Subcutaneous abdominal adipose tissue (tissue), 5 donors: ENCODE data around the gene EIF4H.

Source experiments
- H3K27ac ChIP-seq: one replicate; pipeline ENCODE4 v1.7.0; 2013; ENCODE audit warnings: low read depth, mild to moderate bottlenecking, inconsistent platforms, low read length, moderate library complexity
- H3K27me3 ChIP-seq, 5 donors: one replicate each; pipeline ENCODE4 v1.7.0; 2013; ENCODE audit warnings: low read length in 5 of 5, inconsistent platforms in 1 of 5; ENCODE audit not compliant: control insufficient read depth in 5 of 5, insufficient read depth in 4 of 5
- H3K36me3 ChIP-seq, 5 donors: one replicate each; pipeline ENCODE4 v1.7.0; 2013; ENCODE audit warnings: low read length in 5 of 5; ENCODE audit not compliant: control insufficient read depth in 5 of 5, insufficient read depth in 5 of 5
- H3K4me1 ChIP-seq, 5 donors: one replicate each; pipeline ENCODE4 v1.7.0; 2013; ENCODE audit warnings: low read length in 5 of 5, mild to moderate bottlenecking in 3 of 5, moderate library complexity in 1 of 5; ENCODE audit not compliant: control insufficient read depth in 5 of 5, insufficient read depth in 5 of 5
- H3K4me3 ChIP-seq, 5 donors: one replicate each; pipeline ENCODE4 v1.7.0; 2013; ENCODE audit warnings: low read length in 5 of 5, low read depth in 1 of 5
- H3K9ac ChIP-seq, 5 donors: one replicate each; pipeline ENCODE4 v1.7.0; 2013; ENCODE audit warnings: low read length in 5 of 5, mild to moderate bottlenecking in 4 of 5, moderate library complexity in 3 of 5
- H3K9me3 ChIP-seq, 5 donors: one replicate each; pipeline ENCODE4 v1.7.0; 2013; ENCODE audit warnings: low read length in 5 of 5; ENCODE audit not compliant: control insufficient read depth in 5 of 5
- donor health status: healthy.
- donor health status: healthy.
- donor health status: healthy.
- donor health status: healthy.
- donor health status: healthy.

The EIF4H gene

DNA sequence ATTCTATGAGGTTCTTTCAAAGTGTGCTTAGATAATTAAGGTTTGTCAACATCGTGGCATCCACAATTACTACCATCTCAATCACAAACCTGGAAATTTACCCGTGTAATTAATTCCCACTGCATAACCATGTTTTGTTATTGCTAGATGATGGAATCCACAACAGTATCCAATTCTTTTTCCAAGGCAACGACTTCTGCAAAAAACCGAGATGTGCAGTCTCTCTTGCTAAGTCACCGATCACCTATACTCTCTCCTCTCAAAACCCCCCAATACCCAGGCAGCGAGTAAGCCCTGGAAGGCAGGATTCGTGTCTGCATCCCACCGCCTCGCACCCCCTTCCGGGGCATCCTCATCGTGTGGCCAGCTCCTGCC, 678 bp upstream of the EIF4H start:
- Histone ChIP-seq H3K9me3 (no peaks in the 10 kb centered on the region), H3K27me3 (no peaks in the 10 kb centered on the region), H3K4me3 (peak overlapping the region; percentile 68 to 93 (median 82)), H3K9ac (peak overlapping the region in 4 of 5 donors; percentile 74 to 90 (median 82)), H3K36me3 (peaks cover 0 to 5% (median 2%) of the 10 kb centered on the region in 5 donors), H3K27ac (peak overlapping the region; percentile 84), H3K4me1 (peaks cover 4 to 51% (median 47%) of the 10 kb centered on the region in 5 donors)

DNA sequence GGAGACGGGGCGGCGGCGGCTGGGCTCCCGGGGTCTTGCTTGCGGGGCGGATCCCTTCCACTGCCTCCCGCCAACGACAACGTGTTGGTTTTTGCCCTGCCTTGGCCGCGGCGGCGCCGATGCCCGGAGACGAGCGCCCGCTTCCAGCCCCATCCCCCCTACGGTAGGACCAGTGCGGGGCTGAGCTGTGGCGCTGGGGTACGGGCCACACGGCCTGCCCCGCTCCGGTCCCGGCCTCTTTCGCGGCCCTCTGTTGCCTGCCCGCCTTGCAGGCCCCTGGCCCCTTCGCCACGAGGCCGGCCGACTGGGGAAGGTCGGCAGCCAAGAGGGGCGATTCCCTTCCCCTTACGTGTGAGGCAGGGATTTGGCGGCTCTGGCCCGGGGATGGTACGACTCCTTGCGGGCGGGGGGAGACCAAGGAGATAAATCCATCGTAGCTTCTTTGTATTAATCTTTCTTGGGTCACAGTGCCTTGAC, 488 bp downstream of the EIF4H start:
- Histone ChIP-seq H3K4me3 (peak overlapping the region; percentile 75 to 95 (median 91)), H3K9me3 (no peaks in the 10 kb centered on the region), H3K9ac (peak overlapping the region; percentile 81 to 98 (median 97)), H3K27ac (peak overlapping the region; percentile 85), H3K4me1 (peaks cover 6 to 57% (median 52%) of the 10 kb centered on the region in 5 donors), H3K36me3 (peaks cover 0 to 12% (median 3%) of the 10 kb centered on the region in 5 donors), H3K27me3 (no peaks in the 10 kb centered on the region)

DNA sequence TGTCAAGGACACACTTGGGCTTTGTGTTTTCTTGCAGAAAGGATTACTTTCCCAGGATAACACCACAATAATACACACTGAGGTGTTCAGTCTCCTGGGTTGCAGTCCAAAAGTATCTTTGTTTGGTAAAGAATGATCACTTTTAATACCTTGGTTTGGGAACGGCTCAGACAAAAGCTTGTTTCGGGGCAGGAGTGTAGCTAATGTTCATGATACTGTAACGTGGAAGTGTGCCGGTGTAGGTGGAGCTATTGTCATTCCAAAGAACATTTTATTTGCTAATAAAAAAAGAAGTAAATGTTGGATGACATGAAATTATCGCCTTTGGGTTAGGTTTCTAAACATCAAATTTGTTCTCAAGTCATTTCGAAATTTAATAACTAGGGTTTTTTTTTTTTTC, 1.2 kb downstream of the EIF4H start:
- Histone ChIP-seq H3K4me3 (peak overlapping the region; percentile 75 to 95 (median 91)), H3K9me3 (no peaks in the 10 kb centered on the region), H3K9ac (peak overlapping the region; percentile 81 to 98 (median 97)), H3K27me3 (no peaks in the 10 kb centered on the region), H3K36me3 (peaks cover 0 to 14% (median 3%) of the 10 kb centered on the region in 5 donors), H3K27ac (peak overlapping the region; percentile 85), H3K4me1 (peaks cover 6 to 58% (median 55%) of the 10 kb centered on the region in 5 donors)

DNA sequence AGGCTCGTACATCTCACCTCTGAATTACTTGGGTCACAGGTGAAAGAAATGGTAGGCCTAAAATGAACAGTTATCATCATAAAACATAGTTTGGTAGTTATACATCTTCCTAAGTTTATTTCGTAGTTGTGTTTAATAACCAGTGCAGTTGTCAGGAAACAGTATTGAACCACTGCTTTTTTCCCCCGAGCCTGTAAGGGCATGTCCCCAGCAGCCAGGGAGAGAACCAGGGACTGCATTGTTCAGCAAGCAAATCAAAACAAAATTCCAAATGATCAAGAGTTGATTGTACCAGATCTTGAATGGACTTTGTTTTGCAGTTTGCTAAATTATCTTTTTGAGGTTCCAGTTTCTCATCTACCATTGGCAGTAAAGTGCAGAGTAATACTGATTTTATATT, 2.4 kb downstream of the EIF4H start:
- no peaks in the 10 kb centered on the region for H3K9me3 ChIP-seq
- no peaks in the 10 kb centered on the region for H3K27me3 ChIP-seq
- H3K36me3 ChIP-seq: peaks cover 0 to 19% (median 6%) of the 10 kb centered on the region in 5 donors
- H3K4me1 ChIP-seq: peaks cover 6 to 68% (median 65%) of the 10 kb centered on the region in 5 donors
- H3K4me3 ChIP-seq: no peak overlapping the region
- peak overlapping the region in 3 of 5 donors; percentile 10 to 53 (median 26) for H3K9ac ChIP-seq
- H3K27ac ChIP-seq: peak overlapping the region; percentile 47

DNA sequence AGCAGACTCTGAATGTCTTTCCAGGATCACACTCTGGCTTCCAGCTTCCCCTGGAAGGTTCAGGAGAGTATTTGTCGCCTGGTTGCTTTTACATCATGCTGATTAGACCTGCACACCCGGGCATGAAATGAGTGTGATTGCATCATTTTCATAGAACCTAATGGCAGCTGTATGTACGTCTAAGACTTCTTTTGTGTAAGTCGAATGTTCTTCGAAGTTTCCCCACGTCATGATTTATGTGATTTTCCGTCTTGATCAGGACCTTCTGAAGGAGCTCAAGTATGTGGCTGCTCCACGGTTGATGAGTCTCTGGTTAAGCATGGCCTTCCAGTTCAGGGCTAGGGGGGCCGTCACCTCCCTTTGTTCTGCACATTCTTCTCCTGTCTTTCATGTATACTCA, 4.5 kb downstream of the EIF4H start:
- Histone ChIP-seq H3K27ac (peak overlapping the region; percentile 19), H3K9ac (peak overlapping the region in 1 of 5 donors; percentile 7), H3K36me3 (peaks cover 0 to 21% (median 6%) of the 10 kb centered on the region in 5 donors), H3K9me3 (no peaks in the 10 kb centered on the region), H3K27me3 (no peaks in the 10 kb centered on the region), H3K4me1 (peaks cover 7 to 78% (median 75%) of the 10 kb centered on the region in 5 donors), H3K4me3 (peak overlapping the region in 1 of 5 donors; percentile 0)

DNA sequence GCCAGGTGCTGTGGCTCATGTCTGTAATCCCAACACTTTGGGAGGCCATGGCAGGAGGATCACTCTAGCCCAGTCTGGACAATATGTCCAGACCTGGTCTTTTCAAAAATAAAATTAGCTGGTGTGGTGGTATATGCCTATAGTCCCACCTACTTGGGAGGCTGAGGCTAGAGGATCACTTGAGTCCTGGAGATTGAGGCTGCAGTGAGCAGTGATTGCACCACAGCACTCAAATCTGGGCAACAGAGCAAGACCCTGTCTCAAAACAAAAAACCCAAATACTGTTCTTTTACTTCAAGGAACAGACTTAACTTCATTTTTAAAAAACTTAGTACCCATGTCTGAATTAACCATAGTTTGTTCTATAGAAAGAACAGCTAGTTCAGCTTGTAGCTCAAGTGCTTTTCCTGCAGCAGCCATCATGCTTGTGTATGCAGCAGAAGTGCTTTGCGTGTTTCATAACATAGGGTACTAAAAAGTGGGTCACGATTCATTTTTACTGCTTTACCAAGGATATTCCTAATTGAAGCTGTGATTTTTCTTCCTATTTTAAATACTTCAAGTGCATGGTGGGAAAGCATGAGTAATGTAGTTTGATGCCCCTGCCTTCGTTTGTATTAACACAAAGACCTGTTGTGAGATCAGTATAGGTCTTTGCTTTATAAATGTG, 5.9 kb downstream of the EIF4H start:
- peaks cover 9 to 85% (median 83%) of the 10 kb centered on the region in 5 donors for H3K4me1 ChIP-seq
- H3K9ac ChIP-seq: no peak overlapping the region
- no peaks in the 10 kb centered on the region for H3K27me3 ChIP-seq
- peak overlapping the region; percentile 26 for H3K27ac ChIP-seq
- peaks cover 0 to 21% (median 6%) of the 10 kb centered on the region in 5 donors for H3K36me3 ChIP-seq
- H3K9me3 ChIP-seq: no peaks in the 10 kb centered on the region
- H3K4me3 ChIP-seq: no peak overlapping the region

DNA sequence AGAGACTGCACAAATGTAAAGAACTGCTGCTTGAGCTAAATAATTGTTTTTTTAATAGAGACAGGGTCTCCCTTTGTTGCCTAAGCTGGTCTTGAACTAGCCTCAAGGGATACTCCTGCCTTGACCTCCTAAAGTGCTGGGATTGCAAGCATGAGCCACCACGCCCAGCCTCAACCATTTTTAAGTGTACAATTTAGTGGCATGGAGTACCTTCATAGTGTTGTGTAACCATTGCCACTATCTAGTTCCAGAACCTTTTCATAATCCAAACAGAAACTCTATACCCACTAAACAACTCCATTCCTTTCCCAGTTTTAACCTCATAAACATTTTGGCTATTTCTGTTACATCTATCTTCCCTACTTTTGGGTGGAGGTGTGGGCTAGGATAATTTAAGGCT, 6.7 kb downstream of the EIF4H start:
- H3K36me3 ChIP-seq: peaks cover 0 to 21% (median 6%) of the 10 kb centered on the region in 5 donors
- H3K27ac ChIP-seq: peak overlapping the region; percentile 26
- no peak overlapping the region for H3K4me3 ChIP-seq
- no peak overlapping the region for H3K9ac ChIP-seq
- peaks cover 9 to 85% (median 83%) of the 10 kb centered on the region in 5 donors for H3K4me1 ChIP-seq
- H3K27me3 ChIP-seq: no peaks in the 10 kb centered on the region
- H3K9me3 ChIP-seq: no peaks in the 10 kb centered on the region

DNA sequence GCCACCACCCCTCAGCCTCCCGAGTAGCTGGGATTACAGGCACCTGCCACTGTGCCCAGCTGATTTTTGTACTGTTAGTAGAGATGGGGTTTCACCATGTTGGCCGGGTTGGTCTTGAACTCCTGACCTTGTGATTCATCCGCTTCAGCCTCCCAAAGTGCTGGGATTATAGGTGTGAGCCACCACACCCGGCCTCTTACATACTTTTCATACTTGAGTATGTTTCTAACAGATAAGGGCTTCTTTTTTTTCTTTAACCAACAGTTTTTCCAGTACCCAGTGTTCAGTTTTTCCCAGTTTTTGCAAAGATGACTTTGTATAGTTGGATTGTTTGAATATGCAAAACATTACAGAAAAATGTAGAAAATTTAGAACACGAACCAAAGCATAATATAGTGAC, 7.7 kb downstream of the EIF4H start:
- H3K9ac ChIP-seq: no peak overlapping the region
- peaks cover 5 to 84% (median 83%) of the 10 kb centered on the region in 5 donors for H3K4me1 ChIP-seq
- H3K36me3 ChIP-seq: peaks cover 2 to 18% (median 6%) of the 10 kb centered on the region in 5 donors
- no peak overlapping the region for H3K27ac ChIP-seq
- no peaks in the 10 kb centered on the region for H3K27me3 ChIP-seq
- no peaks in the 10 kb centered on the region for H3K9me3 ChIP-seq
- H3K4me3 ChIP-seq: no peak overlapping the region

DNA sequence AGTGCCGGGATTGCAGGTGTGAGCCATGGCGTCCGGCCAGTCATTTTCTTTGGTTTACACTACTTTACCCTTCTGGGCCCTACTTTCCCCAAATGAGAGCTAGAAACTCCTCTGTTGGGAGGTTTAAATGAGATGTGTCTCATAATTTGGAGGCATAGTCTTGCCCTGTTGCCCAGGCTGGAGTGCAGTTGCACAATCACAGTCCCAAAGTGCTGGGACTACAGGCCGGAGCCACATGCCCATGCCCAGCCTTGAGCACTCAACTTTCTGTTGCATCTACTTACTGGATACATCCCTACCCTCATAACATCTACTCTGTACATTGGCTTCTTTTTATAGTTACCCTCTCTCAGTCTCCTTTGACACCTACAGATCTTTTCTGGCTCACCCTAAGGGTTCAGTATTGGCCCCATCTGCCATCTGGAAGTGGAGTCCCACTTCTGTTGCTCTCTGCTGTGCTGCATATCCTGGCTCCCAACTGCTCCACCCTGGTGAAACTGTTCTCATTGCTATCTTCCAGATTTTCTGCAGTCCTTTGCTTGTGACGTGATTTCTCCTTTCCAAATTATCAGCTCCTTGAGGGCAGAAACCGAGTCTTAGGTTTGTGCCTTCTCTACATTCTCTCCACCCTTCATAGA, 8.4 kb downstream of the EIF4H start:
- Histone ChIP-seq H3K9me3 (no peaks in the 10 kb centered on the region), H3K27me3 (no peaks in the 10 kb centered on the region), H3K36me3 (peaks cover 2 to 18% (median 6%) of the 10 kb centered on the region in 5 donors), H3K27ac (peak overlapping the region; percentile 66), H3K4me1 (peaks cover 5 to 84% (median 83%) of the 10 kb centered on the region in 5 donors), H3K9ac (peak overlapping the region in 1 of 5 donors; percentile 19), H3K4me3 (peak overlapping the region in 2 of 5 donors; percentile 0 to 41)

DNA sequence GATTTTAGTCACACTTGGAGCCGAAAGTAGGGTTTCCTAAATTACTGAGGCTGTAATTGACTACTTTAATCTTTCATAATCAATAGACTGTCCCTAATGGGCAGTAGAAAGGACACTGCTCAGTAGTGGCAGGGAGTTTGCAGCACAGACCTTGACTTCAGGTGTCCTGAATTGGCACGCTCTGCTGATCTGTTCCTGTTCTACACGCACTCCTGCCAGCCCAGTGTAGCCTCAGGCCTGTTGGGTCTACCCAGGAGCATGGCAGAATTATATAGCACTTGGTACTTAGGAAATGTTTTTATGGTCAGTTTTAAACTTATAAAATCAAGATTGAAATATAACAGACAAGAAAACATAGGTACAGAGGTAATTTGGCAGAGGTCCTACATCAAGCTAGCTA, 9.0 kb downstream of the EIF4H start:
- Histone ChIP-seq H3K4me3 (peak overlapping the region in 1 of 5 donors; percentile 41), H3K27me3 (no peaks in the 10 kb centered on the region), H3K27ac (peak overlapping the region; percentile 66), H3K4me1 (peaks cover 7 to 84% (median 83%) of the 10 kb centered on the region in 5 donors), H3K9me3 (no peaks in the 10 kb centered on the region), H3K36me3 (peaks cover 7 to 23% (median 9%) of the 10 kb centered on the region in 5 donors), H3K9ac (peak overlapping the region in 2 of 5 donors; percentile 19 to 38)
